GM12878 (cell line): ENCODE results near the gene ZCCHC17.

Experiments
- ASH2L ChIP-seq: fragments of 300-600, 200-600 bp; sonication (generic); IDR thresholded peaks from 2 replicates; pipeline ENCODE4 v1.6.1; 2017; ENCODE audit warnings: low read depth, mild to moderate bottlenecking, borderline replicate concordance
- KDM1A ChIP-seq: fragments of 200-600 bp; sonication (generic); IDR thresholded peaks from 2 replicates; pipeline ENCODE4 v1.6.1; 2016; ENCODE audit warnings: borderline replicate concordance
- RAD21 ChIP-seq: IDR thresholded peaks from 2 replicates; pipeline ENCODE4 v1.6.1; 2011; ENCODE audit warnings: mild to moderate bottlenecking, low read depth, low read length, moderate library complexity; ENCODE audit not compliant: insufficient read depth
- SIN3A ChIP-seq: IDR thresholded peaks from 2 replicates; pipeline ENCODE4 v1.6.1; 2012; ENCODE audit warnings: low read depth, low read length, improper control_type of control experiment
- TF ChIP-seq, protein P1 (sequence below): fragments of 450-650 bp; formaldehyde crosslinking; IDR thresholded peaks from 2 replicates; pipeline ENCODE4 v1.4.0; 2022; ENCODE audit warnings: mild to moderate bottlenecking, moderate library complexity

- no peak for TF ChIP-seq RAD21
- TF ChIP-seq ASH2L: no peak
- TF ChIP-seq KDM1A: no peak
- TF ChIP-seq, protein P1, sequence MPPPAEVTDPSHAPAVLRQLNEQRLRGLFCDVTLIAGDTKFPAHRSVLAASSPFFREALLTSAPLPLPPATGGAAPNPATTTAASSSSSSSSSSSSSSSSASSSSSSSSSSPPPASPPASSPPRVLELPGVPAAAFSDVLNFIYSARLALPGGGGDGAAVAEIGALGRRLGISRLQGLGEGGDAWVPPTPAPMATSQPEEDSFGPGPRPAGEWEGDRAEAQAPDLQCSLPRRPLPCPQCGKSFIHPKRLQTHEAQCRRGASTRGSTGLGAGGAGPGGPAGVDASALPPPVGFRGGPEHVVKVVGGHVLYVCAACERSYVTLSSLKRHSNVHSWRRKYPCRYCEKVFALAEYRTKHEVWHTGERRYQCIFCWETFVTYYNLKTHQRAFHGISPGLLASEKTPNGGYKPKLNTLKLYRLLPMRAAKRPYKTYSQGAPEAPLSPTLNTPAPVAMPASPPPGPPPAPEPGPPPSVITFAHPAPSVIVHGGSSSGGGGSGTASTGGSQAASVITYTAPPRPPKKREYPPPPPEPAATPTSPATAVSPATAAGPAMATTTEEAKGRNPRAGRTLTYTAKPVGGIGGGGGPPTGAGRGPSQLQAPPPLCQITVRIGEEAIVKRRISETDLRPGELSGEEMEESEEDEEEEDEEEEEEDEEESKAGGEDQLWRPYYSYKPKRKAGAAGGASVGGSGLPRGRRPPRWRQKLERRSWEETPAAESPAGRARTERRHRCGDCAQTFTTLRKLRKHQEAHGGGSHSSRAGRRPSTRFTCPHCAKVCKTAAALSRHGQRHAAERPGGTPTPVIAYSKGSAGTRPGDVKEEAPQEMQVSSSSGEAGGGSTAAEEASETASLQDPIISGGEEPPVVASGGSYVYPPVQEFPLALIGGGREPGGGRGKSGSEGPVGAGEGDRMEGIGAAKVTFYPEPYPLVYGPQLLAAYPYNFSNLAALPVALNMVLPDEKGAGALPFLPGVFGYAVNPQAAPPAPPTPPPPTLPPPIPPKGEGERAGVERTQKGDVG (CRISPR knock-in tag): no peak
- no peak for TF ChIP-seq SIN3A
Observed at GRCh38 chr1:31354283-31354682, 57.5 kb downstream of the ZCCHC17 start.
